HL-60 (cell line): ENCODE measurements around the gene RSPH10B2.
"Not testable (repeated sequence)": the region's sequence is repeated elsewhere in the genome, so short reads cannot be mapped to it uniquely, and the experiment has no call there.

ENCODE experiments used
- DNase-seq, 2 experiments: peaks; one replicate each; pipeline ENCODE4 v3.0.0-alpha.2; 2010 to 2020; ENCODE audit warnings: low read depth in 1 of 2, low spot score in 1 of 2
- H3K27ac ChIP-seq: fragments of 250-450 bp; sonication (Bioruptor Pico); replicated peaks from 2 replicates; pipeline ENCODE4 v1.5.1; 2020; ENCODE audit warnings: mild to moderate bottlenecking, moderate library complexity
- H3K27me3 ChIP-seq: fragments of 250-450 bp; sonication (Bioruptor Pico); 2 replicates; pipeline ENCODE4 v1.5.1; 2021; ENCODE audit warnings: mild to moderate bottlenecking, moderate library complexity; ENCODE audit not compliant: insufficient read depth, poor library complexity, severe bottlenecking
- H3K4me3 ChIP-seq: replicated peaks from 2 replicates; pipeline ENCODE4 v1.5.1; 2011; ENCODE audit warnings: mild to moderate bottlenecking, control low read depth, low read length; ENCODE audit not compliant: insufficient read depth
- GABPA ChIP-seq: IDR thresholded peaks from 2 replicates; pipeline ENCODE4 v1.6.1; 2012; ENCODE audit warnings: low read depth
- POLR2AphosphoS5 ChIP-seq: IDR thresholded peaks from 2 replicates; pipeline ENCODE4 v1.6.1; 2012; ENCODE audit warnings: low read depth
- SPI1 ChIP-seq: IDR thresholded peaks from 2 replicates; pipeline ENCODE4 v1.6.1; 2012; ENCODE audit warnings: low read depth, mild to moderate bottlenecking, borderline replicate concordance
- long read RNA-seq: library from polyadenylated mRNA; unstranded; transcript quantifications from one replicate; pipeline ENCODE4 v2.0.0, GENCODE V29; 2020
- TF ChIP-seq, protein P1 (sequence below): IDR thresholded peaks from 2 replicates; pipeline ENCODE4 v1.6.1; 2012; ENCODE audit warnings: low read depth; ENCODE audit not compliant: insufficient replicate concordance
- TF ChIP-seq, protein P2 (sequence below): IDR thresholded peaks from one replicate; pipeline ENCODE4 v1.5.1; 2011; ENCODE audit warnings: low read length, control low read depth, inconsistent platforms; ENCODE audit not compliant: insufficient read depth

Gene RSPH10B2
- long read RNA-seq, partial matches to known transcripts, result 0 of 2 reads
- long read RNA-seq, other reads (novel, unspliced or antisense), result 2 of 2 reads

DNA sequence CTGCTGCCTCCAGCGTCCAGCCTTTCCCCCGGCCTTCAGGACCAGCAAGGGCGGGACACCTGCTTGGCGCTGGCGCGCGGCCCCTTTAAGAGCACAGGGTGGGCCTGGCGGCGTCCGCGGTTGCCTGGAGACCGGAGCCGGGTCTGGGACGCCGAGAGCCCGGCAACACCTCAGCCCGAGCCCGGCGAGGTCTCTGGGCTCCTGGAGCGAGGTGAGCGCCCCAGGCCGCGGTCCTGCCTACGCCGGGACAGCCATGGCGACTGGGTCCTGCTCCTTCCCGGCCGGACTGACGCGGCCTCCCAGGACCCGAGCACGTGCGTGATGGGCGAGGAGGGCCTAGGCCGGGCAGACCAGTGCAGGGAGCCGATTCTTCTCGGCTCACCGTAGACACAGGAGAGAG is at the start of gene RSPH10B2:
TSS of gene RSPH10B2 (plus strand) at position 140 of the 400 bp plus-strand sequence. CDS start 3,575 bp downstream, outside the sequence.
- H3K4me3 ChIP-seq, H3K27ac ChIP-seq, DNase-seq, H3K27me3 ChIP-seq: not testable (repeated sequence)

DNA sequence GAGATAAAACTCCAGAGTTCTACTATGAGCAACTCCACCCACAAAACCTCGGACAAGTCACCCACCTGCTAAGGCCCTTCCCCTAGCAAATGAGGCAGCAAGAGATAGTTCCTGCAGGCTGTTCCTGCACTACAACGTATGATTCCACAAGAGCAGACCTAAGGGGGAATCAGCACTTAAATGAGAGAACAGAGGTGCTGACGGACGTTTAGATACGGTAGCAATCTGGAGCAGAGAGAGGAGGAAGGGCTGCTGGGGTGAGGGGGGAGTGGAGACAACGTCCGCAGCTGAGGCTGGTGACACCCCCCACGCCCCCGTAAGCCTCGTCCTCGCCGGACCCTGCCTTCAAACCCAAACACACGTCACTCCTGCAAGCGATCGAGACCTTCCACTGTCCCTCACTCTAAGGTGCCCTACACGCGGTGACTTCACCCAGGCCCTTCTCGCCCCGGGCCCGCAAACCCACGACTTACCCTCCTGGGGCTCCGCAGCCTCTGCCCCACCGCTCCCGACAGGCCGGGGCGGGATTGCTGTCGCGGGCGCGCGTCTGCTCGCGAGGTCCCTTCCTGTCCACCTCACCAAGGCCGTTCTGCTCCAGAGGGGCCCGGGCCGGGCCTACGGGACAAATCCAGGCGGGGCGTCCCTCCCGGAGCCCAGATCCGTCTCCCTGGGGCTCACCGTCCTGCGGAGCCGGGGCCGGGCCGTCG is 47.8 kb upstream of the RSPH10B2 start:
- TF ChIP-seq POLR2AphosphoS5, result no peak
- TF ChIP-seq, protein P1, sequence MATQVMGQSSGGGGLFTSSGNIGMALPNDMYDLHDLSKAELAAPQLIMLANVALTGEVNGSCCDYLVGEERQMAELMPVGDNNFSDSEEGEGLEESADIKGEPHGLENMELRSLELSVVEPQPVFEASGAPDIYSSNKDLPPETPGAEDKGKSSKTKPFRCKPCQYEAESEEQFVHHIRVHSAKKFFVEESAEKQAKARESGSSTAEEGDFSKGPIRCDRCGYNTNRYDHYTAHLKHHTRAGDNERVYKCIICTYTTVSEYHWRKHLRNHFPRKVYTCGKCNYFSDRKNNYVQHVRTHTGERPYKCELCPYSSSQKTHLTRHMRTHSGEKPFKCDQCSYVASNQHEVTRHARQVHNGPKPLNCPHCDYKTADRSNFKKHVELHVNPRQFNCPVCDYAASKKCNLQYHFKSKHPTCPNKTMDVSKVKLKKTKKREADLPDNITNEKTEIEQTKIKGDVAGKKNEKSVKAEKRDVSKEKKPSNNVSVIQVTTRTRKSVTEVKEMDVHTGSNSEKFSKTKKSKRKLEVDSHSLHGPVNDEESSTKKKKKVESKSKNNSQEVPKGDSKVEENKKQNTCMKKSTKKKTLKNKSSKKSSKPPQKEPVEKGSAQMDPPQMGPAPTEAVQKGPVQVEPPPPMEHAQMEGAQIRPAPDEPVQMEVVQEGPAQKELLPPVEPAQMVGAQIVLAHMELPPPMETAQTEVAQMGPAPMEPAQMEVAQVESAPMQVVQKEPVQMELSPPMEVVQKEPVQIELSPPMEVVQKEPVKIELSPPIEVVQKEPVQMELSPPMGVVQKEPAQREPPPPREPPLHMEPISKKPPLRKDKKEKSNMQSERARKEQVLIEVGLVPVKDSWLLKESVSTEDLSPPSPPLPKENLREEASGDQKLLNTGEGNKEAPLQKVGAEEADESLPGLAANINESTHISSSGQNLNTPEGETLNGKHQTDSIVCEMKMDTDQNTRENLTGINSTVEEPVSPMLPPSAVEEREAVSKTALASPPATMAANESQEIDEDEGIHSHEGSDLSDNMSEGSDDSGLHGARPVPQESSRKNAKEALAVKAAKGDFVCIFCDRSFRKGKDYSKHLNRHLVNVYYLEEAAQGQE, result peak; percentile 52
- H3K27ac ChIP-seq, result peak overlapping the region; percentile 83

DNA sequence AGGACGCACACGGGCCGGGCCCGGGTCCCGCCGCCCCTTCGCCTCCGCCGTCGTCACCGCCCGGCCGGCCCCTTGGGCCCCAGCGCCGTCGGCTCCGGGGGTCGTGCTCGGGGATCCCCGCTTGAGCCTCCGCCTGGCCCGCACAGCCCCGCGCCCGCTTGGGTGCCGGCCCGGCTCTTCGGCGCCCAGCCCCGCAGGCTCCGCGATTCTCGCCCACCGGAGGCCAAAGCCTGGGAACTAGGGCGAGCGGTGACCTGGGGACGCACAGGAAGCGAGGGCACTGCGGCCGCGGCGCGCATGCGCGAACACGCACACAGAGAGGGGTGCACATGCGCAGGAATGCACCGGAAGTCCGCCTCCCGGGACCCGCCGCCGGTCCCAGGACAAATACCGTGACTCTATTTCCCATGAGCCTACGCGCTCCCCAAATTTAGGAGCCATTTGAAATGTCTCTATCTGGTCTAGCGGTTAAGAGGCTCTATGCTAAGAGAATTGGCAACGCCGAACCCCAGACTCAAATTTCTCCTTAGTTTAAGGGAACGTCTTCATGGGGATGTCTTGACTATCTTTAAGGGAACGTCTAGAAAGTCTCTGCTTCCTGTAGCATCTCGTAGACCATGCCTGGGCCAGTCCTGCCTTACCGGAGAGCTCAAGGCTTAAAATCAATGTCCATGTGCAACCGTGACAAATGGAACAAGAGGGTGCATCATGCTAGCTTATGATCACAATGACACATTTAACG is 47.1 kb upstream of the RSPH10B2 start, which contains the start of gene ZNF12:
TSS of gene ZNF12 (minus strand) at position 282 of the 742 bp plus-strand sequence. CDS start 1,774 bp downstream, outside the sequence.
- TF ChIP-seq POLR2AphosphoS5, result peak; percentile 73
- TF ChIP-seq GABPA, result peak; percentile 77
- TF ChIP-seq, protein P2, sequence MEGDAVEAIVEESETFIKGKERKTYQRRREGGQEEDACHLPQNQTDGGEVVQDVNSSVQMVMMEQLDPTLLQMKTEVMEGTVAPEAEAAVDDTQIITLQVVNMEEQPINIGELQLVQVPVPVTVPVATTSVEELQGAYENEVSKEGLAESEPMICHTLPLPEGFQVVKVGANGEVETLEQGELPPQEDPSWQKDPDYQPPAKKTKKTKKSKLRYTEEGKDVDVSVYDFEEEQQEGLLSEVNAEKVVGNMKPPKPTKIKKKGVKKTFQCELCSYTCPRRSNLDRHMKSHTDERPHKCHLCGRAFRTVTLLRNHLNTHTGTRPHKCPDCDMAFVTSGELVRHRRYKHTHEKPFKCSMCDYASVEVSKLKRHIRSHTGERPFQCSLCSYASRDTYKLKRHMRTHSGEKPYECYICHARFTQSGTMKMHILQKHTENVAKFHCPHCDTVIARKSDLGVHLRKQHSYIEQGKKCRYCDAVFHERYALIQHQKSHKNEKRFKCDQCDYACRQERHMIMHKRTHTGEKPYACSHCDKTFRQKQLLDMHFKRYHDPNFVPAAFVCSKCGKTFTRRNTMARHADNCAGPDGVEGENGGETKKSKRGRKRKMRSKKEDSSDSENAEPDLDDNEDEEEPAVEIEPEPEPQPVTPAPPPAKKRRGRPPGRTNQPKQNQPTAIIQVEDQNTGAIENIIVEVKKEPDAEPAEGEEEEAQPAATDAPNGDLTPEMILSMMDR, result no peak
- no peaks in the 10 kb centered on the region for H3K27me3 ChIP-seq
- H3K27ac ChIP-seq, result peak within 1 kb of the TSS; percentile 83
- DNase-seq, result peak; percentile 93 to 96
- peak within 1 kb of the TSS; percentile 88 for H3K4me3 ChIP-seq

More for the DNA sequence above, 47.8 kb upstream of the RSPH10B2 start:
- Histone ChIP-seq H3K27me3 (no peaks in the 10 kb centered on the region), H3K4me3 (peak overlapping the region; percentile 88)
- DNase-seq, result peak in 1 of 2 experiments; percentile 36

DNA sequence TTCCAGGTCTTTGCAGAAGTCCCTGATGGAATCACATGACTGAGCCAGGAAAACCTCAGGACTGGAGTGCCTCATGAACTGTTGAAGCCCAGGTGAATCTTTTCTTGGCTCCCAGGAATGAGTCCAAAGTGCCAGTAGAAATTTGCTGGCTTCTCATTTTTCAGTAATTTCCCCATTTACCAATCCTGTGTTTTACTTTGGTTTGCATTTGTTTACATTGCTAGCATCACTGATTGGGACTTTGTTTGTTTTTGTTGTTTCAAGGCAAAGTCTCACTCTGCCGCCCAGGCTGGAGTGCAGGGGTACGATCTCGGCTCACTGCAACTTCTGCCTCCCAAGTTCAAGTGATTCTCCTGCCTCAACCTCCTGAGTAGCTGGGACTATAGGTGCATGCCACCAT is 45.6 kb upstream of the RSPH10B2 start:
- Histone ChIP-seq H3K27ac (no peak overlapping the region), H3K4me3 (no peak overlapping the region), H3K27me3 (no peaks in the 10 kb centered on the region)
- DNase-seq, result no peak
- TF ChIP-seq, protein P1, result no peak
- TF ChIP-seq POLR2AphosphoS5 (no peak), GABPA (no peak), SPI1 (no peak)
- TF ChIP-seq, protein P2, result no peak
